Smooth muscle cell (in vitro differentiated cells): ENCODE results near the gene DNAJC22. TPM values are rescaled to one million over a fixed set of nuclear protein-coding genes. Genes with fewer than 3 reads are reported as not detected.
"Not testable (repeated sequence)": the region's sequence is repeated elsewhere in the genome, so short reads cannot be mapped to it uniquely, and the experiment has no call there.

Source experiments
- DNase-seq: peaks from one replicate; lab custom pipeline; 2025; ENCODE audit not compliant: unreplicated experiment; lab: John Stamatoyannopoulos, UW
- H2AFZ ChIP-seq: fragments of 200-600 bp; sonication (generic); 2 replicates; pipeline ENCODE4 v1.6.0; 2016; ENCODE audit warnings: antibody characterized with exemption, low read depth, mild to moderate bottlenecking
- H3F3A ChIP-seq: fragments of 200-600 bp; sonication (generic); 2 replicates; pipeline ENCODE4 v1.6.0; 2017; ENCODE audit warnings: antibody characterized with exemption, low read depth
- H3K27ac ChIP-seq: fragments of 200-600 bp; sonication (generic); 2 replicates; pipeline ENCODE4 v1.5.1; 2016; ENCODE audit warnings: low read depth, mild to moderate bottlenecking
- H3K27me3 ChIP-seq: fragments of 200-600 bp; sonication (generic); 2 replicates; pipeline ENCODE4 v1.6.1; 2016; ENCODE audit warnings: low read depth, mild to moderate bottlenecking
- H3K36me3 ChIP-seq: fragments of 200-600 bp; sonication (generic); 2 replicates; pipeline ENCODE4 v1.5.1; 2016; ENCODE audit warnings: low read depth
- H3K4me1 ChIP-seq: fragments of 200-600 bp; sonication (generic); 2 replicates; pipeline ENCODE4 v1.5.1; 2016; ENCODE audit warnings: low read depth
- H3K4me2 ChIP-seq: fragments of 200-600 bp; sonication (generic); 2 replicates; pipeline ENCODE4 v1.6.0; 2016; ENCODE audit warnings: mild to moderate bottlenecking
- H3K4me3 ChIP-seq: fragments of 200-600 bp; sonication (generic); 2 replicates; pipeline ENCODE4 v1.5.1; 2016; ENCODE audit warnings: mild to moderate bottlenecking
- H3K79me2 ChIP-seq: fragments of 200-600 bp; sonication (generic); 2 replicates; pipeline ENCODE4 v1.6.0; 2016; ENCODE audit warnings: low read depth, mild to moderate bottlenecking
- H3K9ac ChIP-seq: fragments of 200-600 bp; sonication (generic); 2 replicates; pipeline ENCODE4 v1.6.0; 2016; ENCODE audit warnings: low read depth
- H3K9me3 ChIP-seq: fragments of 200-600 bp; sonication (generic); replicated peaks from 2 replicates; pipeline ENCODE4 v1.5.1; 2016; ENCODE audit warnings: low read depth
- H4K20me1 ChIP-seq: fragments of 200-600 bp; sonication (generic); 2 replicates; pipeline ENCODE4 v1.6.0; 2016; ENCODE audit warnings: low read depth
- WGBS: methylation state at CpG from one replicate; pipeline ENCODE4 v1.1.7; 2016; ENCODE audit warnings: low lambda C conversion rate; 5-methylcytosine and 5-hydroxymethylcytosine counted together
- polyA plus RNA-seq: library from polyadenylated mRNA; unstranded; fragments of >200 nt; fragmentation: Nextera tagmentation; extraction: Ambion mirVana; gene quantifications from 2 replicates; pipeline ENCODE4 v1.2.1, GENCODE V29; 2016
- total RNA-seq: library from RNA; depleted of rRNA; stranded (reverse); fragments of >200 nt; gene quantifications from 2 replicates; pipeline ENCODE4 v1.2.3, GENCODE V29; 2014
- TF ChIP-seq, protein P1 (sequence below): fragments of 200-600 bp; sonication (generic); IDR thresholded peaks from 2 replicates; pipeline ENCODE4 v1.5.1; 2017; ENCODE audit warnings: borderline replicate concordance, mild to moderate bottlenecking, antibody characterized with exemption; ENCODE audit not compliant: insufficient read depth, poor library complexity, severe bottlenecking

The DNAJC22 gene
- total and polyA plus RNA-seq, 2 experiments from 2014 or later: 0.09 to 2.4 TPM

DNA sequence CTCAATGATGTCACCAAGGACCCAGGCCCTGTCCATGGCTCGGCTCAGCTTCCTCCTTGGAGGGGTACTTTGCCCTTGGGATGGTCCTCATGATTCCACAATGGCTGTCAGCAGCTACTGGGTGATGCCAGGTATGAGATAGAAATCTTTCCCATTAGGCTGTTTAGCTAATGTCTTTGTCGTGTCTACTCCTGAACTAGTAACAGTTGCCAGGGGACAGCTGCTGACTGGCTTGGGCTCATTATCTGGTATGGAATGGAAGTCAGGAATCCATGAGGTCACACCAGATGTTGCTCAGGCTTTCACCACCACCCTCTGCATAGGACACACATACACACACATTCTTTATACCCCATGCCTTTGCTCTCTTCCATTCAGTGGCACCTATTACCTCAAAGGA is 42.5 kb upstream of the DNAJC22 start:
- DNase-seq: no peak
- TF ChIP-seq, protein P1, sequence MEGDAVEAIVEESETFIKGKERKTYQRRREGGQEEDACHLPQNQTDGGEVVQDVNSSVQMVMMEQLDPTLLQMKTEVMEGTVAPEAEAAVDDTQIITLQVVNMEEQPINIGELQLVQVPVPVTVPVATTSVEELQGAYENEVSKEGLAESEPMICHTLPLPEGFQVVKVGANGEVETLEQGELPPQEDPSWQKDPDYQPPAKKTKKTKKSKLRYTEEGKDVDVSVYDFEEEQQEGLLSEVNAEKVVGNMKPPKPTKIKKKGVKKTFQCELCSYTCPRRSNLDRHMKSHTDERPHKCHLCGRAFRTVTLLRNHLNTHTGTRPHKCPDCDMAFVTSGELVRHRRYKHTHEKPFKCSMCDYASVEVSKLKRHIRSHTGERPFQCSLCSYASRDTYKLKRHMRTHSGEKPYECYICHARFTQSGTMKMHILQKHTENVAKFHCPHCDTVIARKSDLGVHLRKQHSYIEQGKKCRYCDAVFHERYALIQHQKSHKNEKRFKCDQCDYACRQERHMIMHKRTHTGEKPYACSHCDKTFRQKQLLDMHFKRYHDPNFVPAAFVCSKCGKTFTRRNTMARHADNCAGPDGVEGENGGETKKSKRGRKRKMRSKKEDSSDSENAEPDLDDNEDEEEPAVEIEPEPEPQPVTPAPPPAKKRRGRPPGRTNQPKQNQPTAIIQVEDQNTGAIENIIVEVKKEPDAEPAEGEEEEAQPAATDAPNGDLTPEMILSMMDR: no peak
- Histone ChIP-seq H3F3A (no peaks in the 10 kb centered on the region), H3K27ac (no peak overlapping the region), H3K4me1 (no peaks in the 10 kb centered on the region), H3K4me3 (no peak overlapping the region), H3K9ac (no peak overlapping the region), H3K4me2 (no peak overlapping the region), H4K20me1 (no peaks in the 10 kb centered on the region), H3K9me3 (no peaks in the 10 kb centered on the region), H3K36me3 (no peaks in the 10 kb centered on the region), H3K79me2 (no peaks in the 10 kb centered on the region), H3K27me3 (peaks cover 13% of the 10 kb centered on the region), H2AFZ (no peak overlapping the region)
- 49% methylated on average over 2 of the region's 2 CpGs for WGBS

DNA sequence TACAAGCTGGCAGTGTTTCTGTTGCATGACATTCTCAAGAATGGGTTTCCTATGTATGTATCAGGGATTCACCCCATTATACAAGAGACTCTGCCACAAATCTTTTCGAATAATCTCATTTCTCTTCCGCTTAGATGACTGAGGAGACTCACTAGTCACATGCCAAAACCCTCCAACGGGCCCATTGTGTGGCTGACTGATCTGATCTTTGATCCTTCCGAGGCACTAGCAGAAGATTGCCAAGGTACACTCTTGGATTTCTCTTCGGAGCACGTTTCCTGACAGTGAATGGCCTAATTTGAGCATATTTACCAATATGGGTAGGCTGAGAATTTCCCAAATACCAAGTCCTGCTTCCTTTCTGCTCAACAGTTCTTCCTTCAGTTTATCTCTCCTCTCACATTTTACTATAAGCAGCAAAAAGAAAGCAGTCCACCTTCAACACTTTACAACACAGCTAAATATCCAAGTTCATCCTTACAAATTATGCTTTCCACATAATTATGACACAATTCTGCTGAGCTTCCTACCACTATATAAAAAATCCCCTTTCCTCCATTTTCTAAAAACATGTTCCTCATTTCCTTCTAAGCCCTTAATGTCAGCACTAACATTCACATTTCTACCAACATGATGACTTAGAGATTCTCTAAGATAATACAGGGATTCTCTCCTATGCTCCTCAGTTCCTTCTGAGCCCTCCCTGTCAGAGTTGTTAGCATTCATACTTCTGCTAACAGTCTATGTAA is 40.8 kb upstream of the DNAJC22 start:
- Histone ChIP-seq H3K4me3 (no peak overlapping the region), H3K9me3 (no peaks in the 10 kb centered on the region), H3F3A (no peaks in the 10 kb centered on the region), H4K20me1 (no peaks in the 10 kb centered on the region), H3K79me2 (no peaks in the 10 kb centered on the region), H3K27me3 (peaks cover 18% of the 10 kb centered on the region), H3K4me2 (no peak overlapping the region), H3K27ac (no peak overlapping the region), H3K4me1 (no peaks in the 10 kb centered on the region), H3K9ac (no peak overlapping the region), H3K36me3 (no peaks in the 10 kb centered on the region), H2AFZ (no peak overlapping the region)
- WGBS: 88% methylated on average over 6 of the region's 6 CpGs
- TF ChIP-seq, protein P1: no peak
- no peak for DNase-seq

DNA sequence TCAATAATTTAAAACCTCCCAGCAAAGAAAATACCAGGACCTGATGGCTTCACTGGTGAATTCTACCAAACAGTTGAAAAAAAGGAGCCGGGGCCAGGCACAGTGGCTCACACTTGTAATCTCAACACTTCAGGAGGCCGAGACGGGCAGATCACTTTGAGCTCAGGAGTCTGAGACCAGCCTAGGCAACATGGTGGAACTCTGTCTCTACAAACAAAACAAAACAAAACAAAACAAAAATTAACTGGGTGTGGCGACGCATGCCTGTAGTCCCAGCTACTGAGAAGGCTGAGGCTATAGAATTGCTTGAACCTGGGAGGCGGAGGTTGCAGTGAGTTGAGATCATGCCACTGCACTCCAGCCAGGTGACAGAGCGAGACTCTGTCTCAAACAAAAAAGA is 37.3 kb upstream of the DNAJC22 start:
- Histone ChIP-seq H3K36me3 (no peaks in the 10 kb centered on the region), H3F3A (no peaks in the 10 kb centered on the region), H3K79me2 (no peaks in the 10 kb centered on the region), H3K27me3 (peaks cover 15% of the 10 kb centered on the region), H3K4me3 (no peak overlapping the region), H3K9ac (no peak overlapping the region), H4K20me1 (no peaks in the 10 kb centered on the region), H3K4me2 (no peak overlapping the region), H3K27ac (no peak overlapping the region), H3K9me3 (no peaks in the 10 kb centered on the region), H3K4me1 (no peaks in the 10 kb centered on the region), H2AFZ (no peak overlapping the region)
- TF ChIP-seq, protein P1: no peak
- WGBS: 85% methylated on average over 7 of the region's 7 CpGs
- DNase-seq: no peak

DNA sequence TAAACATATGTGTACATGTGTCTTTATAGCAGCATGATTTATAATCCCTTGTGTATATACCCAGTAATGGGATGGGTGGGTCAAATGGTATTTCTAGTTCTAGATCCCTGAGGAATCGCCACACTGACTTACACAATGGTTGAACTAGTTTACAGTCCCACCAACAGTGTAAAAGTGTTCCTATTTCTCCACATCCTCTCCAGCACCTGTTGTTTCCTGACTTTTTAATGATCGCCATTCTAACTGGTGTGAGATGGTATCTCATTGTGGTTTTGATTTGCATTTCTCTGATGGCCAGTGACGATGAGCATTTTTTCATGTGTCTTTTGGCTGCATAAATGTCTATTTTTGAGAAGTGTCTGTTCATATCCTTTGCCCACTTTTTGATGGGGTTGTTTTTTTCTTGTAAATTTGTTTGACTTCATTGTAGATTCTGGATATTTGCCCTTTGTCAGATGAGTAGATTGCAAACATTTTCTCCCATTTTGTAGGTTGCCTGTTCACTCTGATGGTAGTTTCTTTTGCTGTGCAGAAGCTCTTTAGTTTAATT is 36.2 kb upstream of the DNAJC22 start:
- not testable (repeated sequence) for H3K4me2 ChIP-seq, DNase-seq, H3K9me3 ChIP-seq, H3K36me3 ChIP-seq, H3K27ac ChIP-seq, H3K4me3 ChIP-seq, H3K9ac ChIP-seq, H3K4me1 ChIP-seq, H3K79me2 ChIP-seq, H4K20me1 ChIP-seq, H3F3A ChIP-seq, H2AFZ ChIP-seq
- H3K27me3 ChIP-seq: peaks cover 15% of the 10 kb centered on the region
- WGBS: 76% methylated on average over 2 of the region's 3 CpGs
